GM12878 (cell line): ENCODE measurements around the gene DNAAF2. TPM values are rescaled to one million over a fixed set of nuclear protein-coding genes. Genes with fewer than 3 reads are reported as not detected.

Experiments
- ATAC-seq: fragments of 200-7000 bp; cut with Tn5 transposase; 3 replicates; pipeline ENCODE4 v1.9.1; 2020; ENCODE audit warnings: mild to moderate bottlenecking, moderate library complexity
- BruUV-seq: library from RNA; stranded (reverse); fragments of 400-500 nt; replicated peaks from 2 replicates; lab custom pipeline; 2021; lab: Mats Ljungman, UMichigan
- CTCF ChIA-PET: fragments of 300-600 bp; sonication (Branson Sonifier 250); formaldehyde crosslinking; extraction: SDS; loops from one replicate; lab custom pipeline; 2021; ENCODE audit warnings: inconsistent platforms; lab: Yijun Ruan, JAX
- POLR2A ChIA-PET: fragments of 350-600 bp; formaldehyde crosslinking; extraction: SDS; loops from one replicate; lab custom pipeline; 2021; ENCODE audit warnings: inconsistent platforms; lab: Charles Lee
- RAD21 ChIA-PET: fragments of 300-600 bp; sonication (Branson Sonifier 250); formaldehyde crosslinking; loops from one replicate; lab custom pipeline; 2023; ENCODE audit warnings: antibody characterized with exemption; ENCODE audit not compliant: unreplicated experiment; lab: Charles Lee
- SMC1A ChIA-PET: fragments of 300-600 bp; sonication (Branson Sonifier 250); formaldehyde crosslinking; loops from one replicate; lab custom pipeline; 2023; ENCODE audit not compliant: unreplicated experiment, uncharacterized antibody; lab: Charles Lee
- DNase-seq: peaks from one replicate; pipeline ENCODE4 v3.0.0-alpha.2; 2011; ENCODE audit warnings: low read depth, low spot score
- FAIRE-seq: peaks from 3 replicates; lab custom pipeline; 2011; peaks lifted over from hg19 to GRCh38; lab: Jason Lieb, UNC
- H2AFZ ChIP-seq: 2 replicates; pipeline ENCODE4 v1.6.0; 2011; ENCODE audit warnings: low read depth, low read length, control low read depth; ENCODE audit not compliant: control insufficient read depth
- H3K27ac ChIP-seq: 2 replicates; pipeline ENCODE4 v1.5.1; 2011; ENCODE audit warnings: control low read depth; ENCODE audit not compliant: control insufficient read depth, insufficient read depth
- H3K27me3 ChIP-seq, 2 experiments: replicated peaks in 1 of 2; 2 replicates each; pipeline versions ENCODE4 v1.6.0 to v1.6.1; 2011; ENCODE audit warnings: low read length in 1 of 2; ENCODE audit not compliant: control insufficient read depth in 2 of 2, insufficient read depth in 2 of 2
- H3K36me3 ChIP-seq, 2 experiments: 2 replicates each; pipeline ENCODE4 v1.5.1; 2011; ENCODE audit warnings: low read length in 1 of 2; ENCODE audit not compliant: control insufficient read depth in 2 of 2, insufficient read depth in 2 of 2
- H3K4me1 ChIP-seq: 2 replicates; pipeline ENCODE4 v1.6.1; 2011; ENCODE audit warnings: mild to moderate bottlenecking, low read length, moderate library complexity, mixed read lengths; ENCODE audit not compliant: control insufficient read depth, insufficient read depth
- H3K4me2 ChIP-seq: 2 replicates; pipeline ENCODE4 v1.6.0; 2011; ENCODE audit warnings: control low read depth; ENCODE audit not compliant: control insufficient read depth, insufficient read depth
- H3K4me3 ChIP-seq: fragments of 200-600 bp; sonication (generic); 2 replicates; pipeline ENCODE4 v1.5.1; 2016
- H3K79me2 ChIP-seq: 2 replicates; pipeline ENCODE4 v1.6.0; 2011; ENCODE audit warnings: low read length; ENCODE audit not compliant: control insufficient read depth, insufficient read depth
- H3K9ac ChIP-seq: 2 replicates; pipeline ENCODE4 v1.8.0; 2011; ENCODE audit warnings: low read length, control low read depth, mixed read lengths; ENCODE audit not compliant: control insufficient read depth, insufficient read depth
- H3K9me3 ChIP-seq: replicated peaks from 3 replicates; pipeline ENCODE4 v1.5.1; 2011; ENCODE audit warnings: mild to moderate bottlenecking, low read length; ENCODE audit not compliant: control insufficient read depth, insufficient read depth
- H4K20me1 ChIP-seq: 2 replicates; pipeline ENCODE4 v1.6.0; 2011; ENCODE audit not compliant: control insufficient read depth, insufficient read depth
- HCFC1 ChIP-seq: fragments of 150-350 bp; IDR thresholded peaks from 2 replicates; pipeline ENCODE4 v1.6.1; 2014; ENCODE audit warnings: low read length
- HDGF ChIP-seq: fragments of 450-650 bp; IDR thresholded peaks from 2 replicates; pipeline ENCODE4 v1.6.1; 2016; ENCODE audit warnings: antibody characterized with exemption
- MEF2B ChIP-seq: fragments of 450-650 bp; IDR thresholded peaks from 2 replicates; pipeline ENCODE4 v1.6.1; 2018; ENCODE audit warnings: mild to moderate bottlenecking, moderate library complexity; ENCODE audit not compliant: partially characterized antibody, poor library complexity, severe bottlenecking
- MLLT1 ChIP-seq: fragments of 450-650 bp; IDR thresholded peaks from 2 replicates; pipeline ENCODE4 v1.6.1; 2016; ENCODE audit warnings: mild to moderate bottlenecking
- MTA3 ChIP-seq: IDR thresholded peaks from 2 replicates; pipeline ENCODE4 v1.6.1; 2012; ENCODE audit warnings: low read length, inconsistent platforms, borderline replicate concordance
- RCOR1 ChIP-seq: conservative IDR thresholded peaks from 2 replicates; pipeline ENCODE4 v1.6.1; 2012; ENCODE audit warnings: low read depth, low read length, improper control_type of control experiment
- SP1 ChIP-seq: IDR thresholded peaks from one replicate; pipeline ENCODE4 v1.6.1; 2011; ENCODE audit warnings: low read depth, low read length
- SPI1 ChIP-seq: IDR thresholded peaks from 2 replicates; pipeline ENCODE4 v1.6.1; 2011; ENCODE audit warnings: low read depth, mild to moderate bottlenecking, low read length, moderate library complexity, borderline replicate concordance; ENCODE audit not compliant: insufficient read depth
- ZBTB11 ChIP-seq: fragments of 450-650 bp; formaldehyde crosslinking; IDR thresholded peaks from 2 replicates; pipeline ENCODE4 v1.5.0; 2022; ENCODE audit warnings: mild to moderate bottlenecking, missing genetic modification characterization
- ZNF592 ChIP-seq: fragments of 450-650 bp; IDR thresholded peaks from 2 replicates; pipeline ENCODE4 v1.6.1; 2017; ENCODE audit warnings: mild to moderate bottlenecking, moderate library complexity
- ZSCAN29 ChIP-seq: fragments of 450-650 bp; IDR thresholded peaks from 2 replicates; pipeline ENCODE4 v1.6.1; 2017; ENCODE audit warnings: mild to moderate bottlenecking, moderate library complexity
- WGBS: methylation state at CpG from one replicate; pipeline ENCODE4 v1.1.6; 2016; ENCODE audit warnings: low lambda C conversion rate; ENCODE audit not compliant: insufficient replicate concordance, insufficient coverage; ENCODE audit errors: missing lambda C conversion rate; 5-methylcytosine and 5-hydroxymethylcytosine counted together
- in situ Hi-C: fragments of 300-500 bp; cut with MboI; formaldehyde crosslinking; loops from 9 replicates; pipeline ENCODE4 v1.14.3; 2018; ENCODE audit warnings: mixed read lengths
- intact Hi-C: fragments of 100-400 bp; cut with micrococcal nuclease; formaldehyde crosslinking; loops from one replicate; pipeline ENCODE4 v1.14.2; 2022; ENCODE audit not compliant: unreplicated experiment
- polyA plus RNA-seq, 11 experiments: library from polyadenylated mRNA; depleted of rRNA in 4 of 11; unstranded in 6 of 11; stranded (reverse) in 5 of 11; fragments of >200 nt; fragmentation: Nextera tagmentation in 4 of 11; fragmentation: Illumina TruSeq in 1 of 11; extraction: Ambion mirVana in 4 of 11; extraction: Trizol in 1 of 11; gene quantifications; 1 replicate in 1 of 11; 2 replicates in 10 of 11; pipeline versions ENCODE4 v1.2.1 to v1.2.3, GENCODE V29; 2011 to 2016; ENCODE audit warnings: inconsistent platforms in 2 of 11, missing spikeins in 2 of 11, low read depth in 1 of 11
- total RNA-seq, 4 experiments: library from RNA; depleted of rRNA in 3 of 4; stranded (reverse); fragments of >200 nt in 3 of 4; fragmentation: Illumina TruSeq in 1 of 4; extraction: Trizol in 1 of 4; gene quantifications; 2 replicates each; pipeline versions ENCODE4 v1.2.1 to v1.2.3, GENCODE V29; 2013 to 2021

The DNAAF2 gene
- total and polyA plus RNA-seq, 10 of the 15 experiments (the other 5 are each of a cell fraction or from before 2014, with no cell fraction given): 5.7 to 24.7 (median 10.8) TPM

GRCh38 chr14:49633640-49634546 lies 1.2 kb downstream of the DNAAF2 start:
- in situ Hi-C loops (loop anchor here (10.0 kb wide), 1 partner anchor 481 kb away; the partner anchor contains the start of gene VCPKMT), intact Hi-C loops (loop anchor here (1.0 to 5.0 kb wide), 8 partner anchors 37 to 898 kb away; partner anchors contain the start of genes KLHDC2, MAP4K5, NEMF and POLE2)
- no peaks in the 10 kb centered on the region; the same call in 2 of the 3 replicates for H3K9me3 ChIP-seq
- H3K4me3 ChIP-seq: peak overlapping the region; percentile 99
- H3K4me2 ChIP-seq: peak overlapping the region; percentile 97
- H3K36me3 ChIP-seq: peaks cover 0 to 7% of the 10 kb centered on the region in 2 experiments; a peak in 2 of 4 replicates
- SMC1A ChIA-PET: interaction anchor here (0.5 to 2.1 kb wide), 14 partner anchors 10 to 471 kb away, joined by 3 to 12 read pairs (median 4); partner anchors contain the start of genes KLHDC1, MGAT2, NEMF and RPL36AL
- peaks cover 6% of the 10 kb centered on the region; the same call in 1 of the 2 replicates for H3K4me1 ChIP-seq
- peak; percentile 82 for ATAC-seq
- CTCF ChIA-PET: interaction anchor here (0.6 to 2.7 kb wide), 34 partner anchors 10 to 901 kb away, joined by 3 to 17 read pairs (median 3); partner anchors contain the start of genes KLHDC2, LRR1, NEMF and RPL36AL
- peak overlapping the region; percentile 97 for H3K9ac ChIP-seq
- POLR2A ChIA-PET: interaction anchor here (0.6 to 8.9 kb wide), 15 partner anchors 12 to 470 kb away, joined by 3 to 122 read pairs (median 5); partner anchors contain the start of genes KLHDC2, MGAT2, NEMF and POLE2
- BruUV-seq: no TSS peak
- peak overlapping the region; percentile 85 for H3K27ac ChIP-seq
- 1% methylated on average over 87 of the region's 101 CpGs for WGBS
- no peaks in the 10 kb centered on the region for H4K20me1 ChIP-seq
- FAIRE-seq: no peak
- H2AFZ ChIP-seq: peak overlapping the region; percentile 83
- peaks cover 86% of the 10 kb centered on the region for H3K79me2 ChIP-seq
- RAD21 ChIA-PET: interaction anchor here (0.6 to 6.3 kb wide), 22 partner anchors 11 to 687 kb away, joined by 3 to 82 read pairs (median 4); partner anchors contain the start of genes KLHDC2, LRR1, MGAT2 and NEMF
- peak; percentile 78 for DNase-seq
- H3K27me3 ChIP-seq: no peaks in the 10 kb centered on the region
- 0 out of 2 replicates have a peak, but pooled peaks have one; percentile 37 for TF ChIP-seq RCOR1
- no peak for TF ChIP-seq MEF2B
- 0 out of 2 replicates have a peak, but pooled peaks have one; percentile 7 for TF ChIP-seq ZNF592
- 0 out of 2 replicates have a peak, but pooled peaks have one; percentile 36 for TF ChIP-seq ZBTB11 (CRISPR knock-in tag)
- peak; percentile 61 for TF ChIP-seq MLLT1
- TF ChIP-seq ZSCAN29: no peak; the same call in 1 of the 2 replicates
- TF ChIP-seq HDGF: peak; percentile 68
- no peak for TF ChIP-seq MTA3
- TF ChIP-seq HCFC1: no peak; the same call in 1 of the 2 replicates
- peak; percentile 25; the same call in 1 of the 2 replicates for TF ChIP-seq SPI1
- TF ChIP-seq SP1: peak; percentile 39
